RWPE1 (cell line): ENCODE results near the gene SPIRE1.

Experiments
- CTCF ChIA-PET: fragments of 350-600 bp; sonication (Branson Sonifier 250); formaldehyde crosslinking; extraction: SDS; loops from one replicate; lab custom pipeline; 2021; lab: Yijun Ruan, JAX
- POLR2A ChIA-PET: fragments of 400-600 bp; formaldehyde crosslinking; extraction: SDS; loops from one replicate; lab custom pipeline; 2020; ENCODE audit warnings: antibody characterized with exemption; ENCODE audit not compliant: low non-redundant PET; lab: Yijun Ruan, JAX
- DNase-seq: peaks from one replicate; pipeline ENCODE4 v3.0.0; 2012; ENCODE audit warnings: low spot score
- H3K27ac ChIP-seq: fragments of 450-650 bp; 2 replicates; pipeline ENCODE4 v1.5.1; 2017
- TF ChIP-seq, protein P1 (sequence below): fragments of 450-650 bp; conservative IDR thresholded peaks from 2 replicates; pipeline ENCODE4 v1.5.1; 2017; ENCODE audit warnings: low read depth, mild to moderate bottlenecking

The SPIRE1 gene

DNA sequence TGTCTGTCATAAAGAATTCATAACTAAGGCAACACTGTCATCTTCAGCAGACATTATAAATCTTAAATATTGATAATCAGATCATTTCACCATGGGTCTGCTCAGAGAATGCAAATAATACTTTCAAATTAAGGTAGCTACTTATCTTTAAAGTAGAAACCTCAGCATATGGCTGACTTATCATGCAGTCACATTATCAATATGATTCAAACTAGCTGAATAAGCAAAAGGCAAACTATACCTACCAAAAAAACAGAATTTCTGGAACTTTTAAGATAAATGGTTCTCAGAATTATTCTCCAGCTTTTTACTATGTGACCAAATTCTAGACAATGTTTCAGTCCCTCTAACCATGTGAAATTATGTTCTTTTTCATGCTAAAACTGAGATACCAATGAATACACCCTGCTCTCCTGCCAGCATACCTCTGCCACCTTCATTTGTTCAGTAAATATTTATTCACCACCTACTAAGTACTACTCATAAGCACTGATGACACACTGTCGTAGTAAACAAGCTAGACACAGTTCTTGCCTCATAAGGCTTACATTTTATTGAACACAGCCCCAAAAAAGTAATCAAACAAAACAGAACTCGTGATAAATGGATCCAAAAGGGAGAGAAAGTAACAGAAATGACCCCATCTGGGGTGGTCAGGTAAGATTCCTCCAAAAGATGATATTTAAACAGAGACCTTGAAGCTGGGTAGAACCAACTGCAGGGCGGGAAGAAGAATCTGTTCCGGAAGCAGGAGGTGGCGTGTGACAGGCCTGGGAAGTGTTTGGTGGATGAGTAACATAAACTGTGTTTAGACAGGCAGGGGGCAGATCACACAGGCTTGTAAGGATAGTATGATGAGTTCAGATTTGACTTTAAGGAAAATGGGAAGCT, 17.7 kb downstream of the SPIRE1 start:
- ChIA-PET CTCF (interaction anchor here (0.7 kb wide), 1 partner anchor 108 kb away, joined by 3 read pairs; no protein-coding TSS in a partner anchor), POLR2A (interaction anchor here (0.5 kb wide), 1 partner anchor 178 kb away, joined by 4 read pairs; no protein-coding TSS in a partner anchor)
- TF ChIP-seq, protein P1, sequence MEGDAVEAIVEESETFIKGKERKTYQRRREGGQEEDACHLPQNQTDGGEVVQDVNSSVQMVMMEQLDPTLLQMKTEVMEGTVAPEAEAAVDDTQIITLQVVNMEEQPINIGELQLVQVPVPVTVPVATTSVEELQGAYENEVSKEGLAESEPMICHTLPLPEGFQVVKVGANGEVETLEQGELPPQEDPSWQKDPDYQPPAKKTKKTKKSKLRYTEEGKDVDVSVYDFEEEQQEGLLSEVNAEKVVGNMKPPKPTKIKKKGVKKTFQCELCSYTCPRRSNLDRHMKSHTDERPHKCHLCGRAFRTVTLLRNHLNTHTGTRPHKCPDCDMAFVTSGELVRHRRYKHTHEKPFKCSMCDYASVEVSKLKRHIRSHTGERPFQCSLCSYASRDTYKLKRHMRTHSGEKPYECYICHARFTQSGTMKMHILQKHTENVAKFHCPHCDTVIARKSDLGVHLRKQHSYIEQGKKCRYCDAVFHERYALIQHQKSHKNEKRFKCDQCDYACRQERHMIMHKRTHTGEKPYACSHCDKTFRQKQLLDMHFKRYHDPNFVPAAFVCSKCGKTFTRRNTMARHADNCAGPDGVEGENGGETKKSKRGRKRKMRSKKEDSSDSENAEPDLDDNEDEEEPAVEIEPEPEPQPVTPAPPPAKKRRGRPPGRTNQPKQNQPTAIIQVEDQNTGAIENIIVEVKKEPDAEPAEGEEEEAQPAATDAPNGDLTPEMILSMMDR, result no peak
- H3K27ac ChIP-seq, result peak overlapping the region; percentile 84
- no peak for DNase-seq

DNA sequence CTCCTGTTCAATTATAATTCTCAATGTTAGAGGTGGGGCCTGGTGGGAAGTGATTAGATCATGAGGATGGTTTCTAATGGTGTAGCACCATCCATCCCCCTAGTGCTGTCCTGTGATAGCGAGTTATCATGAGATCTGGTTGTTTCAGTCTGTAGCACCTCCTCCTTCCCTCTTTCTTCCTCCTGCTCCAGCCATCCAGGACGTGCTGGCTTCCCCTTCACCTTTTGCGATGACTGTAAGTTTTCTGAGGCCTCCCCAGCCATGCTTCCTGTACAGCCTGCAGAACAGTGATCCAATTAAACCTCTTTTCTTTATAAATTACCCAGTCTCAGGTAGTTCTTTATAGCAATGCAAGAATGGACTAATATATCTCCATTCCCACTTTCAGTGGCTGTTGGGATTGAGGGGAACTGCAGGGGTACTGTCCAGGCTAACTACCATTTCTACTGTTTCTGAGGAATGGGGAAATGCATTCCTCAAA, 19.2 kb downstream of the SPIRE1 start:
- H3K27ac ChIP-seq, result peak overlapping the region; percentile 62
- DNase-seq, result no peak
- POLR2A ChIA-PET, result no interaction called here
- TF ChIP-seq, protein P1, result no peak
- CTCF ChIA-PET, result interaction anchor here (0.6 to 1.0 kb wide), 2 partner anchors 85 to 367 kb away, joined by 3 to 4 read pairs; no protein-coding TSS in a partner anchor

DNA sequence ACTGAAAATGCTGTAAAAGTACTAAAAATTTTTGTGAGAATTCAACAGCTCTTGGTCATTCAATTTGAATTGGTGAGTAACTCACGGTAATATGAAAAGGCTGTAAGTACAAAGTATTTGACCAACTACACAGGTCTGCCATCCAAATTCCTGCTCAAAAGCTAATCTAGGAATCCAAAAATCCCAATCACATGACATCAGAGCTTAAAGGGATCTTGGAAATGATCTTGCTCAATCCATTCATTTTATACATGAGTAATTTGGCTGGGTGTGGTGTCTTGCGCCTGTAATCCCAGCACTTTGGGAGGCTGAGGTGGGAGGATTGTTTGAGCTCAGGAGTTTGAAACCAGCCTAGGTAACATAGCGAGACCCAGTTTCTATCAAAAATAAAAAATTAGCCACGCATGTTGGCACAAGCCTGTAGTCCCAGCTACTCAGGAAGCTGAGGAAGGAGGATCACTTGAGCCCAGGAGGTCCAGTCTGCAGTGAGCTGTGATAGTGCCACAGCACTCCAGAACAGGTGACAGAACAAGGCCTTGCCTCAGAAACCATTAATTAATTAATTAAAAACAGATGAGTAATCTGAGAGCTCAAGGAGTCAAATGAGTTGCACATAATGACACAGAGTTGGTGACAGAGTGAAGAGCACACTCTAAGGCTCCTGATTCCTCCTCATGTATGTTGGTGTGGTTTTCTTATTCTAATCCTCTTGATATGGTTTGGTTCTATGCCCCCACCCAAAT, 19.8 kb downstream of the SPIRE1 start:
- DNase-seq, result no peak
- TF ChIP-seq, protein P1, result no peak
- ChIA-PET POLR2A (no interaction called here), CTCF (interaction anchor here (0.6 to 1.0 kb wide), 2 partner anchors 86 to 366 kb away, joined by 3 to 4 read pairs; no protein-coding TSS in a partner anchor)
- peak overlapping the region; percentile 62 for H3K27ac ChIP-seq

DNA sequence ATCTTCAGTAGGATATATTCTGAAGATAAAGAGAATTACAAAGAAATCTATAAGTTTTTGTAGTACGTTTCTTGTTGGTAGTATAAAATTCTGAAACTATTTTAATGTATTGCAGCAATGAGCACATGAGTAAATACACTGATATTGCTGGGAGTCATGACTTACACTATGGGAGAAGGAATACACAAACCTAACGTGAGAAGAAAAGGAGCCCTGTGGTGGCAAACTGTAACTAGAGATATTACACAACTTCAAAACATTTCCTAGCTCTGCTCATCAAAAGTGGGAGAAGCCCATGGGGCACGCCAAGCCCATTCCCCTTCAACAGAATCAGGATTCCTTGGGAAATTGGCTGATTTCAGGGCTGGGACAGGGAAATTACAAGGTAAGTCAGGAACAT, 20.5 kb downstream of the SPIRE1 start:
- no peak for DNase-seq
- POLR2A ChIA-PET, result no interaction called here
- TF ChIP-seq, protein P1, result no peak
- CTCF ChIA-PET, result no interaction called here
- H3K27ac ChIP-seq, result no peak overlapping the region; the same call in 1 of the 2 replicates

DNA sequence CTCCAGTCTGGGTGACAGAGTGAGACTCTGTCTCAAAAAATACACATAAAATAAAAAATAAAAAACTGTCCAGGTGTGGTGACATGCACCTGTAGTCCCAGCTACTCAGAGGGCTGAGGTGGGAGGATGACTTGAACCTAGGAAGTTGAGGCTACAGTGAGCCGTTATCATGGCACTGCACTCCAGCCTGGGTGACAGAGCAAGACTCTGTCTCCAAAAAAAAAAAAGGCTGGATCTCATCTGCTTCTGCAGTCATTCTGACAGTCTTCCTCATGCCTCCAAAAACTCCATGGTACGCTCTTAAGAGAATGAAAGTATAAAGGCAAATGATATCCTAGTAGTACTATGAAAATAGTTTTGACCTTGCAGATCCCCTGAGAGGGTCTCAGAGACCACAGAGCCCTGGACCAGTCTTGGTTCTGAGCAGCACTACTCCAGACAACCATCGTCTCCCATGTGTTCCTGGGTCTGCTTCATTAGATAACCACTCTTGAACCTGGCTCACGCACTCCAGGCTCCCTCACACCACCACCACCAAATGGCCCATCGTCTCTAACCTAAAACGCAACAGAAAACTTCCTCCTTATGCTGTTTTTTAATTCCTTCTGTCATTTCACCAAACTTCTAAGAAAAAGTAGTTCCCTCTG, 26.0 kb downstream of the SPIRE1 start:
- 0 out of 2 replicates have a peak overlapping the region, but pooled peaks have one; percentile 19 for H3K27ac ChIP-seq
- no peak for DNase-seq
- TF ChIP-seq, protein P1, result no peak
- ChIA-PET CTCF (interaction anchor here (0.8 kb wide), 1 partner anchor 239 kb away, joined by 4 read pairs; no protein-coding TSS in a partner anchor), POLR2A (no interaction called here)

DNA sequence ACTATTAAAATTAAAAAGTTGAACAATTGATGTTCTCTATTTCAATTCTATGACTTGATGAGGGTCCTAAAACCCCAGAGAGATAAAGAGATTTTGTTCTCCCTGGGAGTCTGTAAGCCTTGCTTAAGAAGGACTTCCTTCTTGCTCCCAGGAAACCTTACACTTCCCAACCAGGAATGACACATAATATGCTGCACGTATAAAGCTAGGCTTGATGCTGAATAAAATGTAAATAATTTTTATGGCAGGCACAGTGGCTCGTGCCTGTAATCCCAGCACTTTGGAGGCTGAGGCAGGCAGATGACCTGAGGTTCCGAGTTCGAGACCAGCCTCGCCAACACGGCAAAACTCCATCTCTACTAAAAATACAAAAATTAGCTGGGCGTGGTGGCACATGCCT, 27.8 kb downstream of the SPIRE1 start:
- TF ChIP-seq, protein P1, result no peak
- CTCF ChIA-PET, result interaction anchor here (0.6 kb wide), 1 partner anchor 1111 kb away, joined by 3 read pairs; no protein-coding TSS in a partner anchor
- no peak for DNase-seq
- peak overlapping the region; percentile 80 for H3K27ac ChIP-seq
- POLR2A ChIA-PET, result no interaction called here
